ENCODE measurements around the gene SULT1E1. TPM values are rescaled to one million over a fixed set of nuclear protein-coding genes. Genes with fewer than 3 reads are reported as not detected.

The SULT1E1 gene
- total and polyA plus RNA-seq, 4 donors, result 1.8 to 63.0 (median 20.4) TPM

DNA sequence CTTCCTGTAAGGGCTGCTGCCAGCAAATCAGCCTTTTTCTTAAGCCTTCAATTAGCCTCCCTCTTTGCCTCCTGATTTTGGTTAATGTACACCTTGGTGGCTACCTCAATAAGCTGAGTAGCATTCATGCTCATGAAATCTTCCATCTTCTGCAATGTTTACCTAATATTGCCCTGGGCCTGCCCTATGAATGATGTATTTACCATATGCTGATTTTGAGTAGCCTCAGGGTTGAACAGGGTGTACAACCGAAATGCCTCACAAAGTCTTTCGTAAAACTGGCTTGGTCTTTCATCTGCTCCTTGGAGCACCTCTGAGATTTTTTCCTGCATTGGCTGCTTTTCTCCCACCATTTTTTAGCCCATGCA, 29.8 kb downstream of the SULT1E1 start:
- Histone ChIP-seq H3K27me3 (ENCODE audit: control insufficient read depth in 4 of 4, insufficient read depth in 4 of 4, low read length in 3 of 4) (no peaks in the 10 kb centered on the region), H3K27ac (ENCODE audit: low read depth in 1 of 2, low read length in 2 of 2) (no peak overlapping the region), H3K4me3 (ENCODE audit: low read depth in 1 of 3, low read length in 3 of 3) (no peak overlapping the region), H3K9ac (ENCODE audit: low read depth in 1 of 2, low read length in 2 of 2) (no peak overlapping the region), H3K36me3 (ENCODE audit: control insufficient read depth in 4 of 4, insufficient read depth in 3 of 4, low read depth in 1 of 4, low read length in 3 of 4) (no peaks in the 10 kb centered on the region), H3K9me3 (ENCODE audit: control insufficient read depth in 4 of 4, low read length in 3 of 4) (no peaks in the 10 kb centered on the region), H3K4me1 (ENCODE audit: control insufficient read depth in 4 of 4, insufficient read depth in 4 of 4, low read length in 3 of 4) (peaks cover 11 to 42% (median 36%) of the 10 kb centered on the region in 4 donors)
- 69% methylated on average over 2 of the region's 2 CpGs for WGBS
- TF ChIP-seq RXRA (IDR thresholded peaks at IDR 0.05) (no peak), TAF1 (conservative IDR thresholded peaks at IDR 0.05) (no peak), NR2F2 (IDR thresholded peaks at IDR 0.05) (no peak), JUND (IDR thresholded peaks at IDR 0.05) (no peak), SP1 (IDR thresholded peaks at IDR 0.05) (no peak), RAD21 (IDR thresholded peaks at IDR 0.05) (no peak), FOXA2 (IDR thresholded peaks at IDR 0.05) (no peak), EGR1 (IDR thresholded peaks at IDR 0.05; ENCODE audit: low read depth in 2 of 2) (no peak), YY1 (IDR thresholded peaks at IDR 0.05) (no peak), HNF4G (IDR thresholded peaks at IDR 0.05) (no peak)
- TF ChIP-seq, protein P1, sequence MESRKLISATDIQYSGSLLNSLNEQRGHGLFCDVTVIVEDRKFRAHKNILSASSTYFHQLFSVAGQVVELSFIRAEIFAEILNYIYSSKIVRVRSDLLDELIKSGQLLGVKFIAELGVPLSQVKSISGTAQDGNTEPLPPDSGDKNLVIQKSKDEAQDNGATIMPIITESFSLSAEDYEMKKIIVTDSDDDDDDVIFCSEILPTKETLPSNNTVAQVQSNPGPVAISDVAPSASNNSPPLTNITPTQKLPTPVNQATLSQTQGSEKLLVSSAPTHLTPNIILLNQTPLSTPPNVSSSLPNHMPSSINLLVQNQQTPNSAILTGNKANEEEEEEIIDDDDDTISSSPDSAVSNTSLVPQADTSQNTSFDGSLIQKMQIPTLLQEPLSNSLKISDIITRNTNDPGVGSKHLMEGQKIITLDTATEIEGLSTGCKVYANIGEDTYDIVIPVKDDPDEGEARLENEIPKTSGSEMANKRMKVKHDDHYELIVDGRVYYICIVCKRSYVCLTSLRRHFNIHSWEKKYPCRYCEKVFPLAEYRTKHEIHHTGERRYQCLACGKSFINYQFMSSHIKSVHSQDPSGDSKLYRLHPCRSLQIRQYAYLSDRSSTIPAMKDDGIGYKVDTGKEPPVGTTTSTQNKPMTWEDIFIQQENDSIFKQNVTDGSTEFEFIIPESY (IDR thresholded peaks at IDR 0.05), result no peak
- TF ChIP-seq, protein P2, sequence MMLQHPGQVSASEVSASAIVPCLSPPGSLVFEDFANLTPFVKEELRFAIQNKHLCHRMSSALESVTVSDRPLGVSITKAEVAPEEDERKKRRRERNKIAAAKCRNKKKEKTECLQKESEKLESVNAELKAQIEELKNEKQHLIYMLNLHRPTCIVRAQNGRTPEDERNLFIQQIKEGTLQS (IDR thresholded peaks at IDR 0.05), result no peak
- TF ChIP-seq, protein P3, sequence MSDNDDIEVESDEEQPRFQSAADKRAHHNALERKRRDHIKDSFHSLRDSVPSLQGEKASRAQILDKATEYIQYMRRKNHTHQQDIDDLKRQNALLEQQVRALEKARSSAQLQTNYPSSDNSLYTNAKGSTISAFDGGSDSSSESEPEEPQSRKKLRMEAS (IDR thresholded peaks at IDR 0.05), result no peak
- no peak for DNase-seq (ENCODE audit: low spot score)

DNA sequence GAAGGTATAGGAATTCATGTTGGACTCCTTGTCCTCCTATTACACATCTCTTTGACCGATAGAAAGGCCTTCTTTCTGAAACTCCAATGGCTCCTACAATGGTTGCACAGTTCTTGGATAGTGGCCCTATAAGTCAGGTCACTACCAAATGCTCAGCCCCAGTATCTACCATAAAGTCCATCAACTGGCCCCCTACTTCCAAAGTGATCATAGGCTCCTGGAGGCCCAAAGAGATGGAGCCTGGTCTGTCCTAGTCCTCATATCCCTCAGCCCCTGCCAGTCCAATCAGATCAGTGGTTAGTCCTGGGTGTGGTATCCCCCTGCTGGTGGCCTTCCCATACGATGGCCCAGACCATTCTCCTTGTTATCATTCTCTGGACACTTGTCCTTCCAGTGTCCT, 30.3 kb downstream of the SULT1E1 start:
- Histone ChIP-seq H3K4me3 (ENCODE audit: low read depth in 1 of 3, low read length in 3 of 3) (no peak overlapping the region), H3K27me3 (ENCODE audit: control insufficient read depth in 4 of 4, insufficient read depth in 4 of 4, low read length in 3 of 4) (no peaks in the 10 kb centered on the region), H3K4me1 (ENCODE audit: control insufficient read depth in 4 of 4, insufficient read depth in 4 of 4, low read length in 3 of 4) (peaks cover 11 to 42% (median 36%) of the 10 kb centered on the region in 4 donors), H3K9ac (ENCODE audit: low read depth in 1 of 2, low read length in 2 of 2) (no peak overlapping the region), H3K36me3 (ENCODE audit: control insufficient read depth in 4 of 4, insufficient read depth in 3 of 4, low read depth in 1 of 4, low read length in 3 of 4) (no peaks in the 10 kb centered on the region), H3K9me3 (ENCODE audit: control insufficient read depth in 4 of 4, low read length in 3 of 4) (no peaks in the 10 kb centered on the region), H3K27ac (ENCODE audit: low read depth in 1 of 2, low read length in 2 of 2) (no peak overlapping the region)
- no peak for DNase-seq (ENCODE audit: low spot score)
- TF ChIP-seq, protein P4, sequence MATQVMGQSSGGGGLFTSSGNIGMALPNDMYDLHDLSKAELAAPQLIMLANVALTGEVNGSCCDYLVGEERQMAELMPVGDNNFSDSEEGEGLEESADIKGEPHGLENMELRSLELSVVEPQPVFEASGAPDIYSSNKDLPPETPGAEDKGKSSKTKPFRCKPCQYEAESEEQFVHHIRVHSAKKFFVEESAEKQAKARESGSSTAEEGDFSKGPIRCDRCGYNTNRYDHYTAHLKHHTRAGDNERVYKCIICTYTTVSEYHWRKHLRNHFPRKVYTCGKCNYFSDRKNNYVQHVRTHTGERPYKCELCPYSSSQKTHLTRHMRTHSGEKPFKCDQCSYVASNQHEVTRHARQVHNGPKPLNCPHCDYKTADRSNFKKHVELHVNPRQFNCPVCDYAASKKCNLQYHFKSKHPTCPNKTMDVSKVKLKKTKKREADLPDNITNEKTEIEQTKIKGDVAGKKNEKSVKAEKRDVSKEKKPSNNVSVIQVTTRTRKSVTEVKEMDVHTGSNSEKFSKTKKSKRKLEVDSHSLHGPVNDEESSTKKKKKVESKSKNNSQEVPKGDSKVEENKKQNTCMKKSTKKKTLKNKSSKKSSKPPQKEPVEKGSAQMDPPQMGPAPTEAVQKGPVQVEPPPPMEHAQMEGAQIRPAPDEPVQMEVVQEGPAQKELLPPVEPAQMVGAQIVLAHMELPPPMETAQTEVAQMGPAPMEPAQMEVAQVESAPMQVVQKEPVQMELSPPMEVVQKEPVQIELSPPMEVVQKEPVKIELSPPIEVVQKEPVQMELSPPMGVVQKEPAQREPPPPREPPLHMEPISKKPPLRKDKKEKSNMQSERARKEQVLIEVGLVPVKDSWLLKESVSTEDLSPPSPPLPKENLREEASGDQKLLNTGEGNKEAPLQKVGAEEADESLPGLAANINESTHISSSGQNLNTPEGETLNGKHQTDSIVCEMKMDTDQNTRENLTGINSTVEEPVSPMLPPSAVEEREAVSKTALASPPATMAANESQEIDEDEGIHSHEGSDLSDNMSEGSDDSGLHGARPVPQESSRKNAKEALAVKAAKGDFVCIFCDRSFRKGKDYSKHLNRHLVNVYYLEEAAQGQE (IDR thresholded peaks at IDR 0.05), result no peak
- TF ChIP-seq, protein P1 (IDR thresholded peaks at IDR 0.05), result no peak
- TF ChIP-seq HNF4A (conservative IDR thresholded peaks at IDR 0.05), result no peak
- TF ChIP-seq, protein P3 (IDR thresholded peaks at IDR 0.05), result no peak
- no peak for TF ChIP-seq JUND (IDR thresholded peaks at IDR 0.05)
- no peak for TF ChIP-seq RXRA (IDR thresholded peaks at IDR 0.05)
- TF ChIP-seq EGR1 (IDR thresholded peaks at IDR 0.05; ENCODE audit: low read depth in 2 of 2), result no peak
- TF ChIP-seq FOXA1 (IDR thresholded peaks at IDR 0.05), result no peak
- no peak for TF ChIP-seq RAD21 (IDR thresholded peaks at IDR 0.05)
- TF ChIP-seq SP1 (IDR thresholded peaks at IDR 0.05), result no peak
- TF ChIP-seq TAF1 (conservative IDR thresholded peaks at IDR 0.05), result no peak
- no peak for TF ChIP-seq HNF4G (IDR thresholded peaks at IDR 0.05)
- TF ChIP-seq, protein P2 (IDR thresholded peaks at IDR 0.05), result no peak
- no peak for TF ChIP-seq FOXA2 (IDR thresholded peaks at IDR 0.05)
- WGBS, result 82% methylated on average over 2 of the region's 2 CpGs
